Heart right ventricle (tissue), 16 donors: Measurements from ENCODE around the gene EVC. TPM values are rescaled to one million over a fixed set of nuclear protein-coding genes. Genes with fewer than 3 reads are reported as not detected.

Experiments
- ATAC-seq, 8 donors: fragments of 200-7000 bp; cut with Tn5 transposase; one replicate each; pipeline ENCODE4 v1.9.1; 2020; ENCODE audit warnings: mild to moderate bottlenecking in 8 of 8, moderate library complexity in 8 of 8, moderate number of reproducible peaks in 1 of 8
- DNase-seq, 2 donors: peaks; one replicate each; pipeline ENCODE4 v3.0.0-alpha.2; 2020
- H3K27ac ChIP-seq, 10 donors: fragments of 200-600 bp; sonication (generic) in 2 of 10; one replicate each; pipeline versions ENCODE4 v1.5.0 to v1.8.0; 2020 to 2022; ENCODE audit warnings: mild to moderate bottlenecking in 3 of 10
- H3K27me3 ChIP-seq, 7 donors: fragments of 200-600 bp; one replicate each; pipeline ENCODE4 v1.8.0; 2021 to 2022; ENCODE audit warnings: mild to moderate bottlenecking in 2 of 7
- H3K36me3 ChIP-seq, 9 donors: fragments of 200-600 bp; sonication (generic) in 1 of 9; one replicate each; pipeline versions ENCODE4 v1.5.0 to v1.8.0; 2020 to 2022; ENCODE audit warnings: mild to moderate bottlenecking in 2 of 9
- H3K4me1 ChIP-seq, 9 donors: fragments of 200-600 bp; sonication (generic) in 1 of 9; one replicate each; pipeline versions ENCODE4 v1.5.0 to v1.8.0; 2020 to 2022; ENCODE audit warnings: mild to moderate bottlenecking in 4 of 9
- H3K4me3 ChIP-seq, 10 donors: fragments of 200-600 bp; sonication (generic) in 2 of 10; one replicate each; pipeline versions ENCODE4 v1.5.0 to v1.8.0; 2020 to 2022; ENCODE audit warnings: mild to moderate bottlenecking in 7 of 10, moderate library complexity in 2 of 10
- H3K9me3 ChIP-seq, 11 donors: fragments of 200-600 bp in 10 of 11; sonication (generic) in 2 of 11; one replicate each; pipeline versions ENCODE4 v1.5.0 to v1.8.0; 2013 to 2022; ENCODE audit warnings: mild to moderate bottlenecking in 2 of 11, control low read depth in 1 of 11, moderate library complexity in 1 of 11
- CTCF ChIP-seq, 9 donors: fragments of 200-600 bp; sonication (generic) in 2 of 9; IDR thresholded peaks; one replicate each; pipeline versions ENCODE4 v1.5.0 to v1.8.0; 2021 to 2022; ENCODE audit warnings: antibody characterized with exemption in 9 of 9, mild to moderate bottlenecking in 5 of 9, moderate library complexity in 1 of 9
- whole genome bisulfite sequencing, 2 donors: extraction: QIAGEN DNeasy Blood & Tissue Kit; methylation state at CpG; one replicate each; pipeline ENCODE4 v1.1.7; 2013; ENCODE audit warnings: inconsistent platforms in 1 of 2; 5-methylcytosine and 5-hydroxymethylcytosine counted together
- intact Hi-C, 10 donors: fragments of 100-400 bp; cut with DNase I; formaldehyde crosslinking; loops; one replicate each; pipeline versions ENCODE4 v1.11.1 to v1.14.2; 2022
- polyA plus RNA-seq, 2 donors: library from polyadenylated mRNA; stranded (reverse); fragments of 200-250 nt; gene quantifications; one replicate each; pipeline ENCODE4 v1.2.3, GENCODE V29; 2013
- total RNA-seq, 10 donors: library from RNA; stranded (reverse); fragmentation: NEBNext Ultra II Directional in 3 of 10; extraction: Animal tissue kit (Norgen Biotek cat#: 25700) in 3 of 10; gene quantifications; one replicate each; pipeline versions ENCODE4 v1.2.1 to v1.2.4, GENCODE V29; 2021 to 2023
- donor health status: Arrhythmogenic right ventricular cardiomyopathy.
- donor health status: ischemic (EF 13 %, LVEDD 7.1; RV severe dilation, severe dysfunction).
- donor health status: healthy with polysubstance abuse.
- donor health status: DM: no; HTN: yes; CAD: no.
- donor health status: DM: no; HTN: no; CAD: no.
- donor health status: ischemic (EF 25% LVEDD 6.9; RV normal size, moderate dysfunction).
- donor health status: ischemic (EF 25% LVEDD 5.7; RV mildly dilated, moderate dysfunction).
- donor health status: healthy.
- donor health status: DM: yes; HTN: yes; CAD: no.
- donor health status: Ischemic cardiomyopathy.
- donor health status: ischemic (EF 35%, LVEDD 5.7; RV mildly dilated, moderate dysfunction).
- donor health status: nonischemic (EF 11% LVEDD 7.7; RV severe dilation, severe dysfunction).
- donor health status: DM: yes; HTN: yes; CAD: no.
- donor health status: PGD.
- donor health status: ischemic (EF 29% LVEDD 5.4; RV normal size, mild dysfunction).
- donor health status: nonischemic (EF 23%, LVEDD 6.1; RV moderate dilation, normal function).

The EVC gene
- total and polyA plus RNA-seq, 12 donors, result 0.97 to 7.5 (median 4.8) TPM

GRCh38 chr4:5752376-5753184 is 41.6 kb downstream of the EVC start:
- Histone ChIP-seq H3K4me1 (peaks cover 0 to 3% (median 0%) of the 10 kb centered on the region in 9 donors), H3K27me3 (no peaks in the 10 kb centered on the region), H3K9me3 (peaks cover 0 to 5% (median 0%) of the 10 kb centered on the region in 11 donors), H3K36me3 (peaks cover 0 to 58% (median 13%) of the 10 kb centered on the region in 9 donors), H3K27ac (no peak overlapping the region), H3K4me3 (no peak overlapping the region)
- TF ChIP-seq CTCF (IDR thresholded peaks at IDR 0.05), result no peak
- ATAC-seq, result no peak
- WGBS, 2 donors, result 80 to 83% methylated on average over 26 of the region's 26 CpGs
- intact Hi-C loops, result no loop called here
- no peak for DNase-seq

- intact Hi-C loops, result no loop called here
- H3K27me3 ChIP-seq, result no peaks in the 10 kb centered on the region
- TF ChIP-seq CTCF (IDR thresholded peaks at IDR 0.05), result no peak
- no peak overlapping the region for H3K4me3 ChIP-seq
- no peak overlapping the region for H3K27ac ChIP-seq
- H3K9me3 ChIP-seq, result peaks cover 0 to 7% (median 0%) of the 10 kb centered on the region in 11 donors
- DNase-seq, result no peak
- H3K4me1 ChIP-seq, result peaks cover 0 to under 1% (median 0%) of the 10 kb centered on the region in 9 donors
- 87 to 90% methylated on average over 7 of the region's 7 CpGs for WGBS, 2 donors
- peaks cover 0 to 66% (median 13%) of the 10 kb centered on the region in 9 donors for H3K36me3 ChIP-seq
- no peak for ATAC-seq
Measured at GRCh38 chr4:5753366-5753765, 42.4 kb downstream of the EVC start.

- peaks cover 0 to 7% (median 0%) of the 10 kb centered on the region in 11 donors for H3K9me3 ChIP-seq
- 73 to 74% methylated on average over 19 of the region's 19 CpGs for WGBS, 2 donors
- intact Hi-C loops, result no loop called here
- TF ChIP-seq CTCF (IDR thresholded peaks at IDR 0.05), result no peak
- no peak overlapping the region for H3K27ac ChIP-seq
- ATAC-seq, result no peak
- peaks cover 0 to 6% (median 0%) of the 10 kb centered on the region in 9 donors for H3K4me1 ChIP-seq
- peaks cover 0 to 70% (median 13%) of the 10 kb centered on the region in 9 donors for H3K36me3 ChIP-seq
- DNase-seq, result no peak
- H3K27me3 ChIP-seq, result no peaks in the 10 kb centered on the region
- H3K4me3 ChIP-seq, result no peak overlapping the region
Measured at GRCh38 chr4:5753766-5754528, 42.9 kb downstream of the EVC start.

- Histone ChIP-seq H3K4me3 (no peak overlapping the region), H3K4me1 (peaks cover 0 to 7% (median 0%) of the 10 kb centered on the region in 9 donors), H3K27me3 (no peaks in the 10 kb centered on the region), H3K36me3 (peaks cover 0 to 72% (median 13%) of the 10 kb centered on the region in 9 donors), H3K27ac (no peak overlapping the region), H3K9me3 (peaks cover 0 to 7% (median 0%) of the 10 kb centered on the region in 11 donors)
- TF ChIP-seq CTCF (IDR thresholded peaks at IDR 0.05), result no peak
- intact Hi-C loops, result no loop called here
- ATAC-seq (no peak), DNase-seq (no peak)
- WGBS, 2 donors, result 94 to 97% methylated on average over 8 of the region's 8 CpGs
Measured at GRCh38 chr4:5754529-5754881, 43.5 kb downstream of the EVC start.
